Hepatocyte (in vitro differentiated cells): ENCODE measurements around the gene AXIN1.
"Not testable (repeated sequence)": the region's sequence is repeated elsewhere in the genome, so short reads cannot be mapped to it uniquely, and the experiment has no call there.

Experiments used
- CTCF ChIP-seq: fragments of 200-600 bp; sonication (generic); IDR thresholded peaks from 2 replicates; pipeline ENCODE4 v1.5.1; 2016; ENCODE audit warnings: antibody characterized with exemption, mild to moderate bottlenecking; ENCODE audit not compliant: poor library complexity
- EZH2 ChIP-seq: fragments of 200-600 bp; sonication (generic); IDR thresholded peaks from 2 replicates; pipeline ENCODE4 v1.6.1; 2016; ENCODE audit warnings: antibody characterized with exemption, mild to moderate bottlenecking, borderline replicate concordance
- EZH2phosphoT487 ChIP-seq: fragments of 200-600 bp; sonication (generic); IDR thresholded peaks from one replicate; pipeline ENCODE4 v1.6.1; 2018; ENCODE audit warnings: antibody characterized with exemption, mild to moderate bottlenecking, low read depth, moderate library complexity; ENCODE audit not compliant: unreplicated experiment, severe bottlenecking

DNA sequence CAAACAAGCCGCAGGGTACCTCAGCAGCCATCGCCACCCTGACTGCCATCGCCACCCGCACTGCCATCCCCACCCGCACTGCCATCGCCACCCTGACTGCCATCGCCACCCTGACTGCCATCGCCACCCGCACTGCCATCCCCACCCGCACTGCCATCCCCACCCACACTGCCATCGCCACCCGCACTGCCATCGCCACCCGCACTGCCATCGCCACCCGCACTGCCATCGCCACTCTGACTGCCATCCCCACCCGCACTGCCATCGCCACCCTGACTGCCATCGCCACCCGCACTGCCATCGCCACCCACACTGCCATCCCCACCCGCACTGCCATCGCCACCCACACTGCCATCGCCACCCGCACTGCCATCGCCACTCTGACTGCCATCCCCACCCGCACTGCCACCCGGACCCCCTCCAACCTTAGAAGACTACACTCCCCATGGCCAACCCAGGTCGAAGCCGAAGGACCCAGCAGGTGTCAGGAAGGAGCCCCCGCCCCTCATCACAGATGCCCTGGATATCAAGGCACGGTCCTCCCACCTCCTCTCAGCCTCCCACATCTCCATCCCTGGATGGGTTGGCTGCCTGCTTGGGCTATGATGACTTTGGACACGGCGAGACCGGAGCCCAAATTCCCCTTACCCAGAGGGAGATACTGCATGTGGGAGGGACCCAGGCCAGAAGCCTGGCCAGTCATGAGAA, 25.7 kb upstream of the AXIN1 start:
- not testable (repeated sequence) for TF ChIP-seq EZH2, CTCF, EZH2phosphoT487
